Measurements from ENCODE around the gene P3H4. TPM values are rescaled to one million over a fixed set of nuclear protein-coding genes. Genes with fewer than 3 reads are reported as not detected.
"Not testable (repeated sequence)": the region's sequence is repeated elsewhere in the genome, so short reads cannot be mapped to it uniquely, and the experiment has no call there.

Gene P3H4
- 17.8 and 20.5 TPM in 2 replicates for polyA plus RNA-seq
- polyA minus RNA-seq: 17.0 and 20.7 TPM in 2 replicates

- H3K4me3 ChIP-seq (ENCODE audit: low read length): peak within 1 kb of the TSS; percentile 81
- peak within 1 kb of the TSS; percentile 66 for H3K27ac ChIP-seq (ENCODE audit: low read length)
- H2AFZ ChIP-seq (ENCODE audit: low read depth, low read length): peak within 1 kb of the TSS; percentile 56
- peak within 1 kb of the TSS; percentile 83 for H3K9ac ChIP-seq (ENCODE audit: low read length)
- peaks cover 3% of the 10 kb centered on the region for H3K79me2 ChIP-seq (replicated peaks; ENCODE audit: insufficient read depth, low read length)
- H3F3A ChIP-seq (ENCODE audit: insufficient read depth, low read length, poor library complexity, severe bottlenecking): no peaks in the 10 kb centered on the region
- H3K9me3 ChIP-seq (ENCODE audit: low read length): no peaks in the 10 kb centered on the region
- TF ChIP-seq MXI1 (conservative IDR thresholded peaks at IDR 0.05; ENCODE audit: poor library complexity, severe bottlenecking) (peak; percentile 75), CTCF (IDR thresholded peaks at IDR 0.05; ENCODE audit: poor library complexity, severe bottlenecking) (peak; percentile 93), REST (IDR thresholded peaks at IDR 0.05; ENCODE audit: borderline replicate concordance) (no peak), POLR2AphosphoS5 (IDR thresholded peaks at IDR 0.05) (peak; percentile 65), EP300 (conservative IDR thresholded peaks at IDR 0.05; ENCODE audit: poor library complexity, severe bottlenecking) (peak; percentile 46), EZH2 (IDR thresholded peaks at IDR 0.05; ENCODE audit: borderline replicate concordance, insufficient read depth, low read length, poor library complexity, severe bottlenecking) (no peak), SMC3 (conservative IDR thresholded peaks at IDR 0.05; ENCODE audit: poor library complexity) (peak; percentile 67), RAD21 (conservative IDR thresholded peaks at IDR 0.05) (peak; percentile 64), TAF1 (IDR thresholded peaks at IDR 0.05; ENCODE audit: low read depth) (no peak)
- no peaks in the 10 kb centered on the region for H3K36me3 ChIP-seq (ENCODE audit: insufficient read depth, low read length)
- H3K27me3 ChIP-seq (ENCODE audit: insufficient read depth, low read depth, low read length): no peaks in the 10 kb centered on the region
- H3K9me2 ChIP-seq (ENCODE audit: insufficient read depth, low read length): no peaks in the 10 kb centered on the region
- no peaks in the 10 kb centered on the region for H4K20me1 ChIP-seq (ENCODE audit: insufficient read depth)
- peak within 1 kb of the TSS; percentile 51 for H3K4me2 ChIP-seq (ENCODE audit: low read length)
These were observed at the start of gene P3H4 for GRCh38 chr17:41811549-41812380. Gene P3H4 (minus strand): TSS chr17:41811949. CDS start chr17:41811915, 34 bp downstream.

- TF ChIP-seq EP300 (conservative IDR thresholded peaks at IDR 0.05; ENCODE audit: poor library complexity, severe bottlenecking) (peak; percentile 41), TAF1 (IDR thresholded peaks at IDR 0.05; ENCODE audit: low read depth) (no peak)
- Histone ChIP-seq H2AFZ (ENCODE audit: low read depth, low read length) (no peak overlapping the region), H3K27ac (ENCODE audit: low read length) (no peak overlapping the region), H3F3A (ENCODE audit: insufficient read depth, low read length, poor library complexity, severe bottlenecking) (no peaks in the 10 kb centered on the region), H3K36me3 (ENCODE audit: insufficient read depth, low read length) (no peaks in the 10 kb centered on the region), H3K4me2 (ENCODE audit: low read length) (no peak overlapping the region), H3K9me3 (ENCODE audit: low read length) (no peaks in the 10 kb centered on the region), H3K9me2 (ENCODE audit: insufficient read depth, low read length) (no peaks in the 10 kb centered on the region), H4K20me1 (ENCODE audit: insufficient read depth) (no peaks in the 10 kb centered on the region), H3K27me3 (ENCODE audit: insufficient read depth, low read depth, low read length) (no peaks in the 10 kb centered on the region), H3K9ac (ENCODE audit: low read length) (no peak overlapping the region), H3K79me2 (replicated peaks; ENCODE audit: insufficient read depth, low read length) (peaks cover 53% of the 10 kb centered on the region), H3K4me3 (ENCODE audit: low read length) (peak overlapping the region; percentile 24)
These were observed 48.6 kb upstream of the P3H4 start for GRCh38 chr17:41860254-41860931.

- not testable (repeated sequence) for H3K4me3 ChIP-seq (ENCODE audit: low read length); H3K9me2 ChIP-seq (ENCODE audit: insufficient read depth, low read length); H3K9me3 ChIP-seq (ENCODE audit: low read length); H3K27ac ChIP-seq (ENCODE audit: low read length); H3K9ac ChIP-seq (ENCODE audit: low read length); H3K27me3 ChIP-seq (ENCODE audit: insufficient read depth, low read depth, low read length); H2AFZ ChIP-seq (ENCODE audit: low read depth, low read length); H4K20me1 ChIP-seq (ENCODE audit: insufficient read depth); H3K4me2 ChIP-seq (ENCODE audit: low read length); H3F3A ChIP-seq (ENCODE audit: insufficient read depth, low read length, poor library complexity, severe bottlenecking); H3K36me3 ChIP-seq (ENCODE audit: insufficient read depth, low read length)
- H3K79me2 ChIP-seq (replicated peaks; ENCODE audit: insufficient read depth, low read length): peaks cover 53% of the 10 kb centered on the region
These were observed 39.6 kb upstream of the P3H4 start for GRCh38 chr17:41851382-41851781.
